Spinal cord (tissue), 10 donors: Measurements from ENCODE around the gene KCND2. TPM values are rescaled to one million over a fixed set of nuclear protein-coding genes. Genes with fewer than 3 reads are reported as not detected.
A peak's percentile ranks its signal among the peaks of the same experiment; 100 is the strongest.

Experiments
- DNase-seq, 6 donors: peaks; one replicate each; pipeline versions ENCODE4 v3.0.0 to v3.0.0-alpha.2; 2013 to 2015; ENCODE audit warnings: low spot score in 6 of 6, low read depth in 4 of 6
- H3K27ac ChIP-seq: one replicate; pipeline ENCODE4 v1.5.1; 2013; ENCODE audit warnings: low read depth, low read length, control low read depth
- H3K27me3 ChIP-seq: one replicate; pipeline ENCODE4 v1.6.1; 2013; ENCODE audit warnings: low read length; ENCODE audit not compliant: control insufficient read depth, insufficient read depth
- H3K36me3 ChIP-seq: one replicate; pipeline ENCODE4 v1.6.1; 2013; ENCODE audit warnings: low read length; ENCODE audit not compliant: control insufficient read depth, insufficient read depth
- H3K4me1 ChIP-seq: one replicate; pipeline ENCODE4 v1.6.1; 2013; ENCODE audit warnings: low read length; ENCODE audit not compliant: control insufficient read depth, insufficient read depth
- H3K4me3 ChIP-seq: one replicate; pipeline ENCODE4 v1.5.1; 2013; ENCODE audit warnings: low read depth, low read length, control low read depth
- H3K9me3 ChIP-seq: one replicate; pipeline ENCODE4 v1.6.1; 2013; ENCODE audit warnings: low read length; ENCODE audit not compliant: control insufficient read depth, insufficient read depth
- WGBS: methylation state at CpG from one replicate; pipeline ENCODE4 v1.1.5; 2013; ENCODE audit warnings: missing lambda C conversion rate; ENCODE audit not compliant: insufficient coverage; 5-methylcytosine and 5-hydroxymethylcytosine counted together
- polyA plus RNA-seq, 2 donors: library from polyadenylated mRNA; unstranded; fragments of 120-200 nt; gene quantifications; one replicate each; pipeline ENCODE4 v1.2.1, GENCODE V29; 2013; ENCODE audit not compliant: insufficient read length in 2 of 2
- total RNA-seq, 2 donors: library from RNA; depleted of rRNA in 1 of 2; stranded (reverse); fragments of 120-200 nt in 1 of 2; fragments of >200 nt in 1 of 2; gene quantifications; one replicate each; pipeline versions ENCODE4 v1.2.3 to v1.2.4, GENCODE V29; 2013 to 2014
- donor health status: healthy.

KCND2 gene
- total and polyA plus RNA-seq, 4 donors: 25.2 to 86.4 (median 63.4) TPM

DNA sequence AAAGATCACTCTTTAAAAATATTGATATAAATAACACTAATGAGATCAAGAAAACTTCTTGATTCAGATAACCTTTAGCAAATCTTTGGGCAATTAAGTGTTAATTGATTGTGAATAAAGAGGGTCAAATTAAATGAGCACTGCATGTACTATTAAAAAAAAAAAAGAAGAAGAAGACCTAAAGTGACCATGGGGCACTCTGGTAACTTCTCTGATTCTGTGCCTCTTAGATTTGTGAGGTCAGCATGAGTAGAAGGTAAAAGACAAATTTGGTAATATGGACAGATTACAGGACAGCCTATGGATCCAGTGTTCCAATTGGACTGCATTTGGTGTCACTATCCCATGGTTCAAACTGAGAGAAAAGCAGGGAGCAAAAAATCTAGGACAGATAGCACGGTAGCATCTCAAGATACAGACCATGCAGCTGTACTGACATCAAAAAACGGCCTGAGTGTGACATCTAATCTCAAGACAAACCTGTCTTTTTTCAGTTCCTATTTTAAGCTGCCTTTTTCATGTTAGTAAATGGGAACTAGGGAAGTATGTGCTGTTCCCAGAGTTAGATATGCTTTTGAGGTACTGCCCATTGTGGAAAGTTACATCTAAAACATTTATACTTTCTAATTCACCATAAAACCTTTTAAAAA is 128.0 kb downstream of the KCND2 start:
- H3K36me3 ChIP-seq: no peaks in the 10 kb centered on the region
- no peaks in the 10 kb centered on the region for H3K27me3 ChIP-seq
- H3K27ac ChIP-seq: no peak overlapping the region
- 0% methylated on average over 1 of the region's 2 CpGs for WGBS
- no peak for DNase-seq
- H3K4me1 ChIP-seq: no peaks in the 10 kb centered on the region
- H3K4me3 ChIP-seq: no peak overlapping the region
- no peaks in the 10 kb centered on the region for H3K9me3 ChIP-seq

GRCh38 chr7:120402079-120402767 is 129.2 kb downstream of the KCND2 start:
- Histone ChIP-seq H3K36me3 (no peaks in the 10 kb centered on the region), H3K9me3 (peaks cover under 1% of the 10 kb centered on the region), H3K4me3 (no peak overlapping the region), H3K27me3 (no peaks in the 10 kb centered on the region), H3K4me1 (no peaks in the 10 kb centered on the region), H3K27ac (no peak overlapping the region)
- 100% methylated on average over 1 of the region's 4 CpGs for WGBS
- peak in 3 of 6 donors; percentile 9 to 58 (median 24) for DNase-seq

GRCh38 chr7:120402801-120403200 is 129.8 kb downstream of the KCND2 start:
- H3K4me1 ChIP-seq: no peaks in the 10 kb centered on the region
- DNase-seq: no peak
- H3K36me3 ChIP-seq: no peaks in the 10 kb centered on the region
- no peaks in the 10 kb centered on the region for H3K27me3 ChIP-seq
- no peak overlapping the region for H3K27ac ChIP-seq
- no CpG with 5 or more reads among the region's 1 CpG for WGBS
- peaks cover 2% of the 10 kb centered on the region for H3K9me3 ChIP-seq
- no peak overlapping the region for H3K4me3 ChIP-seq

- no peaks in the 10 kb centered on the region for H3K27me3 ChIP-seq
- no peak overlapping the region for H3K4me3 ChIP-seq
- DNase-seq: no peak
- no peak overlapping the region for H3K27ac ChIP-seq
- no peaks in the 10 kb centered on the region for H3K4me1 ChIP-seq
- no CpG with 5 or more reads among the region's 1 CpG for WGBS
- H3K36me3 ChIP-seq: no peaks in the 10 kb centered on the region
- peaks cover 2% of the 10 kb centered on the region for H3K9me3 ChIP-seq
These were observed 131.1 kb downstream of the KCND2 start for GRCh38 chr7:120404042-120404441.

- Histone ChIP-seq H3K27me3 (no peaks in the 10 kb centered on the region), H3K9me3 (peaks cover 2% of the 10 kb centered on the region), H3K27ac (no peak overlapping the region), H3K4me3 (no peak overlapping the region), H3K4me1 (no peaks in the 10 kb centered on the region), H3K36me3 (no peaks in the 10 kb centered on the region)
- no peak for DNase-seq
These were observed 132.7 kb downstream of the KCND2 start for GRCh38 chr7:120405652-120406051.

GRCh38 chr7:120407010-120407409 is 134.0 kb downstream of the KCND2 start:
- H3K4me3 ChIP-seq: no peak overlapping the region
- H3K4me1 ChIP-seq: no peaks in the 10 kb centered on the region
- H3K9me3 ChIP-seq: peaks cover 2% of the 10 kb centered on the region
- H3K27ac ChIP-seq: no peak overlapping the region
- H3K27me3 ChIP-seq: no peaks in the 10 kb centered on the region
- DNase-seq: no peak
- H3K36me3 ChIP-seq: no peaks in the 10 kb centered on the region
- WGBS: no CpG with 5 or more reads among the region's 5 CpGs

GRCh38 chr7:120412139-120413050 is 139.4 kb downstream of the KCND2 start:
- H3K4me3 ChIP-seq: no peak overlapping the region
- DNase-seq: peak in 3 of 6 donors; percentile 9 to 82 (median 26)
- H3K27ac ChIP-seq: peak overlapping the region; percentile 10
- H3K9me3 ChIP-seq: no peaks in the 10 kb centered on the region
- no peaks in the 10 kb centered on the region for H3K4me1 ChIP-seq
- 20% methylated on average over 1 of the region's 2 CpGs for WGBS
- no peaks in the 10 kb centered on the region for H3K27me3 ChIP-seq
- H3K36me3 ChIP-seq: no peaks in the 10 kb centered on the region

DNA sequence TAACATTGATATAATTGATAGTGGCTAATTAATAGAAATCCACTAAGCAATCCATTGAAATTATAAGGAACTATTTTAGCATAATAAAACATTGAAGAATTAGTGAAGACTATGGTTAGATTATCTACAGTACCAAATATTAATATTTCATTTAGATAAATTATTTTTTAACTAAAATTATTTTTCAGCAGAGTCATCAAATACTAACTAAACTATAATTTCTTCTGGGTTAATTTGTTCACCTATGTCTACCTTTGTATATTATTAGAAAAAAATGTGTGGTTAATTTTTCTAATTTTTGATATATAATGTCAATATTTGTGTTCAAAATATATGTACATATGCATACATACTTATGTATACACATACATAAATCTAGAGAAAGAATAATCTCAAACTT is 140.2 kb downstream of the KCND2 start:
- Histone ChIP-seq H3K36me3 (no peaks in the 10 kb centered on the region), H3K27me3 (no peaks in the 10 kb centered on the region), H3K4me1 (no peaks in the 10 kb centered on the region), H3K9me3 (no peaks in the 10 kb centered on the region), H3K27ac (no peak overlapping the region), H3K4me3 (no peak overlapping the region)
- DNase-seq: no peak

DNA sequence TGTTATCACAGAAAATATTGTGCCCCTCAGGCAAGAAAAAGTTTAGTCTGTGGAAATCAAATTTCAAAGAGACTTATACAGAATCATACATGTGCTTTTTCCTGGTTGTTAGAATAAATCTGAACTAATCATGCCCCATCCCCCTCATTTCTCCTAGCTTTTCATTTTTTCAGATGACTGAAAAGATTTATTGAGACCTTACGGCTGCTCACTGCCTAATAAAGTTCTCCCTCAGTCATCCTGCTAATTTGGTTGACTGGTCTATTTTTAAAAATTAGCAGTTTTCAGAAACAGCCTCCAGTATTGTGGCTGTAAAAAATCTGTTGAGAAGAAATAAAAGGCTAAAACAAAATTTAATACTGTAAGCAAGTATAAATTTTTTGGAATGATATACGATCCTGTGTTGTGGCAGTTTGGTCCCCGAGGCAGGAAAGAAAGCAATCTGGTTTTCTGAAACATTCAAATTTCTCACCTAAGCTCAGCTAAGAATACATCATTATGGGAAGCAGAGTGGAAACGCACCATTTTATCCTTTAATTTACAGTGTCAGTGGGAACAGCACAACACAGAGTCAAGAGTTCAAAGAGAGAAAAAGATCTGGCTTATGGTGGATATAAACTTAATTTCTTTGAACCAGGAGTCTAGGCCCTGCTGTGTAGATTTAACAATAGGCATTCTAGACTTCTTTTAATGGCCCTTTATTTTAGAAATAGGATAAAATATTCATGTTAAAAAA is 144.4 kb downstream of the KCND2 start:
- no CpG with 5 or more reads among the region's 4 CpGs for WGBS
- no peaks in the 10 kb centered on the region for H3K27me3 ChIP-seq

More for the DNA sequence above, 144.4 kb downstream of the KCND2 start:
- Histone ChIP-seq H3K27ac (no peak overlapping the region), H3K9me3 (no peaks in the 10 kb centered on the region), H3K4me1 (no peaks in the 10 kb centered on the region), H3K4me3 (no peak overlapping the region), H3K36me3 (no peaks in the 10 kb centered on the region)
- DNase-seq: peak in 1 of 6 donors; percentile 57
